OCI-M1 (cell line): Measurements from ENCODE around the gene MLXIP.

Source experiments
- DNase-seq: peaks from one replicate; lab custom pipeline; 2025; lab: John Stamatoyannopoulos, UW

Gene MLXIP

GRCh38 chr12:122126342-122126635 is 47.7 kb downstream of the MLXIP start:
- no peak for DNase-seq

- no peak for DNase-seq
Measured at GRCh38 chr12:122126713-122127597, 48.4 kb downstream of the MLXIP start.

GRCh38 chr12:122127839-122128238 is 49.3 kb downstream of the MLXIP start:
- DNase-seq = no peak

GRCh38 chr12:122128481-122128880 is 49.9 kb downstream of the MLXIP start:
- DNase-seq = no peak

GRCh38 chr12:122129131-122129530 is 50.6 kb downstream of the MLXIP start:
- no peak for DNase-seq

- DNase-seq = no peak
Measured at GRCh38 chr12:122130150-122130549, 51.6 kb downstream of the MLXIP start.

GRCh38 chr12:122133192-122133950 is 54.8 kb downstream of the MLXIP start:
- DNase-seq = no peak

GRCh38 chr12:122135437-122136031 is 57.0 kb downstream of the MLXIP start:
- DNase-seq = no peak

- no peak for DNase-seq
Measured at GRCh38 chr12:122137229-122137628, 58.7 kb downstream of the MLXIP start.

GRCh38 chr12:122137681-122138080 is 59.1 kb downstream of the MLXIP start:
- no peak for DNase-seq

- DNase-seq = no peak
Measured at GRCh38 chr12:122138181-122138580, 59.6 kb downstream of the MLXIP start.

- no peak for DNase-seq
Measured at GRCh38 chr12:122138616-122139015, 60.1 kb downstream of the MLXIP start.

- no peak for DNase-seq
Measured at GRCh38 chr12:122139266-122139665, 60.7 kb downstream of the MLXIP start.

- no peak for DNase-seq
Measured at GRCh38 chr12:122139941-122140340, 61.4 kb downstream of the MLXIP start.

GRCh38 chr12:122140467-122141257 is 62.1 kb downstream of the MLXIP start:
- no peak for DNase-seq

GRCh38 chr12:122141911-122142725 is 63.6 kb downstream of the MLXIP start:
- no peak for DNase-seq

GRCh38 chr12:122142857-122143256 is 64.3 kb downstream of the MLXIP start:
- no peak for DNase-seq

GRCh38 chr12:122144885-122145284 is 66.3 kb downstream of the MLXIP start:
- no peak for DNase-seq

GRCh38 chr12:122145505-122146330 is 67.2 kb downstream of the MLXIP start:
- no peak for DNase-seq

- no peak for DNase-seq
Measured at GRCh38 chr12:122147514-122148290, 69.1 kb downstream of the MLXIP start.
